Activated B cell treated with CpG ODN at 0.5 μM for 24 hours (primary cell): Measurements from ENCODE around the gene RAD51B. TPM values are rescaled to one million over a fixed set of nuclear protein-coding genes. Genes with fewer than 3 reads are reported as not detected.

Source experiments
- ATAC-seq: fragments of 200-7000 bp; cut with Tn5 transposase; one replicate; pipeline ENCODE4 v1.10.0; 2021; ENCODE audit warnings: low read depth, mild to moderate bottlenecking, moderate library complexity
- CTCF ChIA-PET: fragments of 350-600 bp; sonication (Branson Sonifier 250); formaldehyde crosslinking; loops from one replicate; lab custom pipeline; 2021; ENCODE audit warnings: antibody characterized with exemption; lab: Charles Lee
- POLR2A ChIA-PET: fragments of 350-600 bp; sonication (Branson Sonifier 250); formaldehyde crosslinking; loops from one replicate; lab custom pipeline; 2021; ENCODE audit warnings: antibody characterized with exemption; lab: Charles Lee
- DNase-seq: peaks from one replicate; pipeline ENCODE4 v3.0.0; 2022
- H3K27ac Mint-ChIP-seq: one replicate; pipeline ENCODE4 v1.8.0; 2020; ENCODE audit warnings: mixed read lengths
- H3K27me3 Mint-ChIP-seq: one replicate; pipeline ENCODE4 v1.8.0; 2021; ENCODE audit warnings: mixed read lengths
- H3K36me3 Mint-ChIP-seq: one replicate; pipeline ENCODE4 v1.8.0; 2021; ENCODE audit warnings: low read depth, mixed read lengths
- H3K4me1 Mint-ChIP-seq: one replicate; pipeline ENCODE4 v1.8.0; 2021; ENCODE audit warnings: mixed read lengths
- H3K4me3 Mint-ChIP-seq: one replicate; pipeline ENCODE4 v1.8.0; 2020; ENCODE audit warnings: mild to moderate bottlenecking, mixed read lengths
- H3K9me3 Mint-ChIP-seq: one replicate; pipeline ENCODE4 v1.8.0; 2020; ENCODE audit warnings: mixed read lengths
- intact Hi-C: fragments of 100-400 bp; cut with micrococcal nuclease; formaldehyde crosslinking; loops from one replicate; pipeline ENCODE4 v1.15.1; 2024
- total RNA-seq: library from RNA; stranded (reverse); gene quantifications from 2 replicates; pipeline ENCODE4 v1.2.3, GENCODE V29; 2022
- TF ChIP-seq, protein P1 (sequence below): fragments of 200-600 bp; IDR thresholded peaks from one replicate; pipeline ENCODE4 v1.8.0; 2022; ENCODE audit warnings: antibody characterized with exemption, mild to moderate bottlenecking

Gene RAD51B
- total RNA-seq, 1 donor from 2014 or later = 53.9 TPM

DNA sequence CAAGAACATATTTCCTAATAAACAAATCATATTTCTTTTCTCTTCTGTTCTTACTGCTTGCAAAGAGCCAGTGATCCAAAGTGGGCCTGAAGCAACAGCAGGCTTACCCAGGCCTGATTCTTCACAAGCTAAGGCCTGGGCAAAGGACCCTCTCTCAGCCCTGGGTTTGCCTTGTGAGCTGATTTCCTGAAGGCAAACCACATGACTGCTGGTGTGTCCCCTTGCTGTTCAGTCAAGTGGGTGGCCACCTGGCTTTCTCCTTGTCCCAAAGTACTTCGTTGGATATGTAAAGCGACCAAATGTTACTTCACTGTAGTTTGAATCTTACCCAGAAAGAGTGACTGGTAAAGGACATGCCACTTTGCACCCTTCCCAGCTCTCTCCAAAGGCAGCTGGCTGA is 580.4 kb downstream of the RAD51B start:
- Mint-ChIP-seq H3K27me3 (no peaks in the 10 kb centered on the region), H3K9me3 (no peaks in the 10 kb centered on the region), H3K4me3 (peak overlapping the region; percentile 32), H3K27ac (peak overlapping the region; percentile 92), H3K36me3 (peaks cover 9% of the 10 kb centered on the region), H3K4me1 (peaks cover 91% of the 10 kb centered on the region)
- TF ChIP-seq, protein P1, sequence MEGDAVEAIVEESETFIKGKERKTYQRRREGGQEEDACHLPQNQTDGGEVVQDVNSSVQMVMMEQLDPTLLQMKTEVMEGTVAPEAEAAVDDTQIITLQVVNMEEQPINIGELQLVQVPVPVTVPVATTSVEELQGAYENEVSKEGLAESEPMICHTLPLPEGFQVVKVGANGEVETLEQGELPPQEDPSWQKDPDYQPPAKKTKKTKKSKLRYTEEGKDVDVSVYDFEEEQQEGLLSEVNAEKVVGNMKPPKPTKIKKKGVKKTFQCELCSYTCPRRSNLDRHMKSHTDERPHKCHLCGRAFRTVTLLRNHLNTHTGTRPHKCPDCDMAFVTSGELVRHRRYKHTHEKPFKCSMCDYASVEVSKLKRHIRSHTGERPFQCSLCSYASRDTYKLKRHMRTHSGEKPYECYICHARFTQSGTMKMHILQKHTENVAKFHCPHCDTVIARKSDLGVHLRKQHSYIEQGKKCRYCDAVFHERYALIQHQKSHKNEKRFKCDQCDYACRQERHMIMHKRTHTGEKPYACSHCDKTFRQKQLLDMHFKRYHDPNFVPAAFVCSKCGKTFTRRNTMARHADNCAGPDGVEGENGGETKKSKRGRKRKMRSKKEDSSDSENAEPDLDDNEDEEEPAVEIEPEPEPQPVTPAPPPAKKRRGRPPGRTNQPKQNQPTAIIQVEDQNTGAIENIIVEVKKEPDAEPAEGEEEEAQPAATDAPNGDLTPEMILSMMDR = no peak
- DNase-seq (no peak), ATAC-seq (no peak)
- intact Hi-C loops = loop anchor here (2.0 to 10.0 kb wide), 4 partner anchors 33 to 455 kb away; no protein-coding TSS in a partner anchor
- CTCF ChIA-PET = interaction anchor here (0.6 to 2.6 kb wide), 9 partner anchors 26 to 417 kb away, joined by 3 to 10 read pairs (median 5); no protein-coding TSS in a partner anchor
- POLR2A ChIA-PET = interaction anchor here (0.8 to 16.7 kb wide), 21 partner anchors 7 to 425 kb away, joined by 3 to 350 read pairs (median 30); partner anchors contain the start of gene ZFP36L1

DNA sequence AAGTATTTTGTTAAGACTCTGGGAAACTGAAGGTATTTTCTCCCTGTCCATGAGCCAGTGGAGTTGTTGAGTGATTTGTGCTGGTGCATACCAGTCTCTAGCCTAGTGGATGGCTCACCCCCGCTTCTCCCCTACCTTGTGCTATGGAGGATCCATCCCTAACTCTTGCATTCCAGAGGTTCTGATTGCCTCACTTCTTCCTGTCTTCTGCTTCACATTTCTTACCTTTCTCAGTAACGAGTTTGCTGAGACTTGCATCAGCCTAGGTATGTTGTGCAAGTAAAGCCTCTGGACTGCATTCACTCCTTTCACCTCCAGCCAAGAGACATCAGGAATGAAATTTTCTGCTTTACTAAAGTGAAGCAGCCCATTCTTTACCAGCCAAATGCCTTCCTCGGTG is 581.7 kb downstream of the RAD51B start:
- no peaks in the 10 kb centered on the region for H3K9me3 Mint-ChIP-seq
- TF ChIP-seq, protein P1 = no peak
- ATAC-seq (peak; percentile 4), DNase-seq (no peak)
- intact Hi-C loops = loop anchor here (2.0 to 10.0 kb wide), 4 partner anchors 34 to 457 kb away; no protein-coding TSS in a partner anchor
- H3K27me3 Mint-ChIP-seq = no peaks in the 10 kb centered on the region
- H3K4me1 Mint-ChIP-seq = peaks cover 93% of the 10 kb centered on the region
- ChIA-PET POLR2A (interaction anchor here (0.5 to 16.7 kb wide), 33 partner anchors 9 to 414 kb away, joined by 3 to 350 read pairs (median 11); partner anchors contain the start of gene ZFP36L1), CTCF (interaction anchor here (0.8 to 2.6 kb wide), 18 partner anchors 27 to 415 kb away, joined by 3 to 10 read pairs (median 4); no protein-coding TSS in a partner anchor)
- peak overlapping the region; percentile 72 for H3K4me3 Mint-ChIP-seq
- peaks cover 8% of the 10 kb centered on the region for H3K36me3 Mint-ChIP-seq
- peak overlapping the region; percentile 92 for H3K27ac Mint-ChIP-seq

DNA sequence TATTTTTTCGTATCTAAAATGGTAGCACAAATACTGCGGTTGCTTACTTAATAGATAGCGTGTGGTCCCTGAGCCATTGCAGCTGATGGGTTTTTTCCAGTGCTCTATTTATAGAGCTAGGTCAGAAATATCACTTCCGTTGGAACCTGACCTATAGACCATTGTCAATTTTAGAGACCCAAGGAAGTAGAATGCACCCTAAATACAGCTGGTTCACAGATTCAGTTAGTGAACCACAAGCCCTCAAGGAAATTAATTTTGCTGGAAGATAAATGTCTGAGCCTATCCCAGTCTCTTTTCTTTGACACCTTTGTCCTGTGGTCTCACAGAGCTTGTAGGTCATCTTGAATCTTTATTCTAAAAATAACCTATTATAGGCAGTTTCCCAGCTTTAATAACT is 582.3 kb downstream of the RAD51B start:
- peak overlapping the region; percentile 92 for H3K27ac Mint-ChIP-seq
- H3K4me3 Mint-ChIP-seq = peak overlapping the region; percentile 72
- CTCF ChIA-PET = interaction anchor here (0.8 to 2.6 kb wide), 15 partner anchors 27 to 413 kb away, joined by 3 to 10 read pairs (median 4); no protein-coding TSS in a partner anchor

DNA sequence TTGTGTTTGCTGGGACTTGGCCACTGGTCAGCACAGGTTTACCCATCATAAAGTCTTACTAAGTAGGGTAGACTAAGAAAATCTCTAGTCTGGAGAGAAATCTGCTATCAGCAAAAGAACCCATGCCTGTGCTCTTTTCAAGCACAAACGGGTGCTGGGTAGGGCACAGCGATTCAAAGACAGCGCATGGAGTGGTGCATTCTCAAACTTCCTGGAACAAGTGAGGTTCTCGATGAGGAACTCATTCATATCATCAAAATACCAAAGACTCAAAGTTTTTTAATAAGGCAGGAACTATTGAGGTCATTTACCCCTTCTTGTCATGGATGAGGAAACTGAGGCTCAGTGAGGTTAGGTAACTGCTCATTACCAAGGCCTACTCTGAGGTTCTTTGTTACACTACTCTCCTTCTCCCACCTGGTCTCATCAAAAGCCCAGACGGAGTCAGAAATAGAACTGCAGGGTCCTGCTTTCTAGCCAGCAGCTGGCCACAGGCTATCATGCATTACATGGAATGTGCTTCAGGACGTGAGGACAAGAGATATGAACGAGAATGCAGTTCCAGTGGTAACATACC is 583.0 kb downstream of the RAD51B start:
- peaks cover 89% of the 10 kb centered on the region for H3K4me1 Mint-ChIP-seq
- H3K9me3 Mint-ChIP-seq = no peaks in the 10 kb centered on the region
- ATAC-seq = peak; percentile 11
- H3K4me3 Mint-ChIP-seq = peak overlapping the region; percentile 72
- H3K27ac Mint-ChIP-seq = peak overlapping the region; percentile 92
- TF ChIP-seq, protein P1 = no peak
- ChIA-PET CTCF (interaction anchor here (0.9 to 2.6 kb wide), 11 partner anchors 32 to 413 kb away, joined by 3 to 10 read pairs (median 4); no protein-coding TSS in a partner anchor), POLR2A (interaction anchor here (0.6 to 16.7 kb wide), 33 partner anchors 8 to 413 kb away, joined by 3 to 350 read pairs (median 13); partner anchors contain the start of gene ZFP36L1)
- peaks cover 8% of the 10 kb centered on the region for H3K36me3 Mint-ChIP-seq
- no peaks in the 10 kb centered on the region for H3K27me3 Mint-ChIP-seq
- DNase-seq = no peak
- intact Hi-C loops = loop anchor here (1.0 to 10.0 kb wide), 9 partner anchors 32 to 458 kb away; no protein-coding TSS in a partner anchor

More for the DNA sequence above, 582.3 kb downstream of the RAD51B start:
- peaks cover 92% of the 10 kb centered on the region for H3K4me1 Mint-ChIP-seq
- H3K27me3 Mint-ChIP-seq = no peaks in the 10 kb centered on the region
- POLR2A ChIA-PET = interaction anchor here (0.5 to 16.7 kb wide), 34 partner anchors 9 to 413 kb away, joined by 3 to 350 read pairs (median 10); partner anchors contain the start of gene ZFP36L1
- TF ChIP-seq, protein P1 = no peak
- DNase-seq (no peak), ATAC-seq (peak; percentile 59)
- no peaks in the 10 kb centered on the region for H3K9me3 Mint-ChIP-seq
- intact Hi-C loops = loop anchor here (1.0 to 10.0 kb wide), 10 partner anchors 32 to 457 kb away; no protein-coding TSS in a partner anchor
- peaks cover 8% of the 10 kb centered on the region for H3K36me3 Mint-ChIP-seq
